AG04450 (cell line): Measurements from ENCODE around the gene SHROOM2. TPM values are rescaled to one million over a fixed set of nuclear protein-coding genes. Genes with fewer than 3 reads are reported as not detected.

Experiments used
- CTCF ChIA-PET: fragments of 300-600, 350-600 bp; formaldehyde crosslinking; extraction: SDS; loops from one replicate; lab custom pipeline; 2022; ENCODE audit warnings: antibody characterized with exemption, inconsistent platforms; lab: Charles Lee
- POLR2A ChIA-PET: fragments of 350-600 bp; formaldehyde crosslinking; extraction: SDS; loops from one replicate; lab custom pipeline; 2021; ENCODE audit warnings: antibody characterized with exemption, inconsistent platforms; lab: Yijun Ruan, JAX
- DNase-seq: peaks from one replicate; pipeline ENCODE4 v3.0.0-alpha.2; 2011; ENCODE audit warnings: low read depth, low spot score
- H3K27ac ChIP-seq: one replicate; pipeline ENCODE4 v1.5.1; 2012; ENCODE audit warnings: low read depth, low read length, control low read depth
- H3K27me3 ChIP-seq: one replicate; pipeline ENCODE4 v1.6.0; 2012; ENCODE audit warnings: low read length; ENCODE audit not compliant: control insufficient read depth, insufficient read depth
- H3K4me3 ChIP-seq: 2 replicates; pipeline ENCODE4 v1.5.1; 2011; ENCODE audit warnings: mild to moderate bottlenecking, low read depth, low read length, control low read depth
- H3K9me3 ChIP-seq: 2 replicates; pipeline ENCODE4 v1.5.1; 2012; ENCODE audit warnings: low read length; ENCODE audit not compliant: control insufficient read depth, insufficient read depth
- CTCF ChIP-seq: IDR thresholded peaks from 2 replicates; pipeline ENCODE4 v1.5.1; 2011; ENCODE audit warnings: low read depth, low read length, control low read depth, inconsistent platforms
- polyA plus RNA-seq: library from polyadenylated mRNA; depleted of rRNA; stranded (reverse); fragments of >200 nt; gene quantifications from 2 replicates; pipeline ENCODE4 v1.2.3, GENCODE V29; 2011

Gene SHROOM2
- polyA plus RNA-seq, 1 experiment, result 9.9 TPM

GRCh38 chrX:9887659-9888297 lies 101.5 kb downstream of the SHROOM2 start:
- no peak for TF ChIP-seq CTCF
- ChIA-PET CTCF (no interaction called here), POLR2A (interaction anchor here (0.6 to 1.7 kb wide), 2 partner anchors 10 to 23 kb away, joined by 3 to 5 read pairs; no protein-coding TSS in a partner anchor)
- Histone ChIP-seq H3K4me3 (no peak overlapping the region), H3K27ac (no peak overlapping the region), H3K27me3 (no peaks in the 10 kb centered on the region), H3K9me3 (no peaks in the 10 kb centered on the region)
- no peak for DNase-seq

GRCh38 chrX:9888953-9889470 lies 102.8 kb downstream of the SHROOM2 start:
- no peak for TF ChIP-seq CTCF
- ChIA-PET CTCF (interaction anchor here (0.6 to 1.2 kb wide), 2 partner anchors 231 to 1051 kb away, joined by 3 read pairs; no protein-coding TSS in a partner anchor), POLR2A (no interaction called here)
- no peaks in the 10 kb centered on the region for H3K27me3 ChIP-seq
- no peak for DNase-seq
- no peaks in the 10 kb centered on the region for H3K9me3 ChIP-seq
- no peak overlapping the region for H3K27ac ChIP-seq
- H3K4me3 ChIP-seq, result no peak overlapping the region

GRCh38 chrX:9890681-9891091 lies 104.5 kb downstream of the SHROOM2 start:
- Histone ChIP-seq H3K27ac (no peak overlapping the region), H3K27me3 (no peaks in the 10 kb centered on the region), H3K4me3 (no peak overlapping the region), H3K9me3 (no peaks in the 10 kb centered on the region; the same call in 1 of the 2 replicates)
- ChIA-PET POLR2A (no interaction called here), CTCF (no interaction called here)
- TF ChIP-seq CTCF, result no peak
- no peak for DNase-seq

GRCh38 chrX:9895225-9895912 lies 109.1 kb downstream of the SHROOM2 start:
- no peak for TF ChIP-seq CTCF
- POLR2A ChIA-PET, result no interaction called here
- no peak for DNase-seq
- Histone ChIP-seq H3K9me3 (peaks cover 3% of the 10 kb centered on the region; the same call in 1 of the 2 replicates), H3K27me3 (no peaks in the 10 kb centered on the region), H3K4me3 (no peak overlapping the region), H3K27ac (no peak overlapping the region)
- CTCF ChIA-PET, result interaction anchor here (2.1 kb wide), 1 partner anchor 224 kb away, joined by 6 read pairs; no protein-coding TSS in a partner anchor
